Heart left ventricle (tissue), 16 donors: ENCODE measurements around the gene MYBPC2. TPM values are rescaled to one million over a fixed set of nuclear protein-coding genes. Genes with fewer than 3 reads are reported as not detected.

Experiments
- ATAC-seq, 4 donors: fragments of 200-7000 bp; cut with Tn5 transposase; one replicate each; pipeline ENCODE4 v1.9.1; 2020 to 2022; ENCODE audit warnings: moderate library complexity in 4 of 4, mild to moderate bottlenecking in 3 of 4, moderate number of reproducible peaks in 1 of 4
- DNase-seq, 5 donors: peaks; one replicate each; pipeline ENCODE4 v3.0.0-alpha.2; 2020
- H3K27ac ChIP-seq, 12 donors: fragments of 200-600 bp; sonication (generic) in 4 of 12; one replicate each; pipeline versions ENCODE4 v1.5.0 to v1.8.0; 2016 to 2022; ENCODE audit warnings: mild to moderate bottlenecking in 2 of 12
- H3K27me3 ChIP-seq, 9 donors: fragments of 200-600 bp; sonication (generic) in 2 of 9; one replicate each; pipeline versions ENCODE4 v1.5.1 to v1.8.0; 2016 to 2022; ENCODE audit warnings: mild to moderate bottlenecking in 3 of 9
- H3K36me3 ChIP-seq, 9 donors: fragments of 200-600 bp; sonication (generic) in 2 of 9; one replicate each; pipeline versions ENCODE4 v1.5.0 to v1.8.0; 2018 to 2022; ENCODE audit warnings: mild to moderate bottlenecking in 2 of 9
- H3K4me1 ChIP-seq, 12 donors: fragments of 200-600 bp; sonication (generic) in 4 of 12; one replicate each; pipeline versions ENCODE4 v1.5.0 to v1.8.0; 2016 to 2022; ENCODE audit warnings: mild to moderate bottlenecking in 3 of 12
- H3K4me3 ChIP-seq, 12 donors: fragments of 200-600 bp; sonication (generic) in 4 of 12; one replicate each; pipeline versions ENCODE4 v1.5.0 to v1.8.0; 2017 to 2022; ENCODE audit warnings: mild to moderate bottlenecking in 9 of 12, moderate library complexity in 4 of 12
- H3K9me3 ChIP-seq, 12 donors: fragments of 200-600 bp; sonication (generic) in 4 of 12; one replicate each; pipeline versions ENCODE4 v1.5.0 to v1.8.0; 2016 to 2022; ENCODE audit warnings: mild to moderate bottlenecking in 1 of 12
- POLR2A ChIP-seq, 2 donors: fragments of 450-650 bp; IDR thresholded peaks; one replicate each; pipeline ENCODE4 v1.6.1; 2017; ENCODE audit warnings: antibody characterized with exemption in 2 of 2, mild to moderate bottlenecking in 2 of 2, moderate library complexity in 2 of 2
- WGBS, 4 donors: extraction: QIAGEN DNeasy Blood & Tissue Kit in 2 of 4; methylation state at CpG; one replicate each; pipeline versions ENCODE4 v1.1.5 to v1.1.7; 2013 to 2018; 5-methylcytosine and 5-hydroxymethylcytosine counted together
- intact Hi-C, 10 donors: fragments of 100-400 bp; cut with DNase I; formaldehyde crosslinking; loops; one replicate each; pipeline versions ENCODE4 v1.11.1 to v1.14.2; 2022
- polyA plus RNA-seq, 2 donors: library from polyadenylated mRNA; stranded (reverse); fragments of 200-250 nt; gene quantifications; one replicate each; pipeline ENCODE4 v1.2.3, GENCODE V29; 2013
- total RNA-seq, 9 donors: library from RNA; depleted of rRNA in 2 of 9; stranded (reverse); fragments of >200 nt in 2 of 9; fragmentation: NEBNext Ultra II Directional in 3 of 9; extraction: Animal tissue kit (Norgen Biotek cat#: 25700) in 3 of 9; gene quantifications; one replicate each; pipeline versions ENCODE4 v1.1.0 to v1.2.4, GENCODE V29; 2016 to 2023
- TF ChIP-seq, protein P1 (sequence below), 12 donors: fragments of 200-600 bp; sonication (generic) in 4 of 12; IDR thresholded peaks; one replicate each; pipeline versions ENCODE4 v1.5.0 to v1.8.0; 2018 to 2022; ENCODE audit warnings: antibody characterized with exemption in 12 of 12, mild to moderate bottlenecking in 5 of 12
- donor health status: ischemic (EF 13 %, LVEDD 7.1; RV severe dilation, severe dysfunction).
- donor health status: healthy with polysubstance abuse.
- donor health status: DM: no; HTN: yes; CAD: no.
- donor health status: DM: no; HTN: no; CAD: no.
- donor health status: ischemic (EF 25% LVEDD 6.9; RV normal size, moderate dysfunction).
- donor health status: ischemic (EF 25% LVEDD 5.7; RV mildly dilated, moderate dysfunction).
- donor health status: healthy.
- donor health status: DM: yes; HTN: yes; CAD: no.
- donor health status: ischemic (EF 35%, LVEDD 5.7; RV mildly dilated, moderate dysfunction).
- donor health status: nonischemic (EF 11% LVEDD 7.7; RV severe dilation, severe dysfunction).
- donor health status: DM: yes; HTN: yes; CAD: no.
- donor health status: PGD.
- donor health status: ischemic (EF 29% LVEDD 5.4; RV normal size, mild dysfunction).
- donor health status: nonischemic (EF 23%, LVEDD 6.1; RV moderate dilation, normal function).

Gene MYBPC2
- total and polyA plus RNA-seq, 11 donors = 0.09 to 0.35 (median 0.28) TPM; not detected in 8

DNA sequence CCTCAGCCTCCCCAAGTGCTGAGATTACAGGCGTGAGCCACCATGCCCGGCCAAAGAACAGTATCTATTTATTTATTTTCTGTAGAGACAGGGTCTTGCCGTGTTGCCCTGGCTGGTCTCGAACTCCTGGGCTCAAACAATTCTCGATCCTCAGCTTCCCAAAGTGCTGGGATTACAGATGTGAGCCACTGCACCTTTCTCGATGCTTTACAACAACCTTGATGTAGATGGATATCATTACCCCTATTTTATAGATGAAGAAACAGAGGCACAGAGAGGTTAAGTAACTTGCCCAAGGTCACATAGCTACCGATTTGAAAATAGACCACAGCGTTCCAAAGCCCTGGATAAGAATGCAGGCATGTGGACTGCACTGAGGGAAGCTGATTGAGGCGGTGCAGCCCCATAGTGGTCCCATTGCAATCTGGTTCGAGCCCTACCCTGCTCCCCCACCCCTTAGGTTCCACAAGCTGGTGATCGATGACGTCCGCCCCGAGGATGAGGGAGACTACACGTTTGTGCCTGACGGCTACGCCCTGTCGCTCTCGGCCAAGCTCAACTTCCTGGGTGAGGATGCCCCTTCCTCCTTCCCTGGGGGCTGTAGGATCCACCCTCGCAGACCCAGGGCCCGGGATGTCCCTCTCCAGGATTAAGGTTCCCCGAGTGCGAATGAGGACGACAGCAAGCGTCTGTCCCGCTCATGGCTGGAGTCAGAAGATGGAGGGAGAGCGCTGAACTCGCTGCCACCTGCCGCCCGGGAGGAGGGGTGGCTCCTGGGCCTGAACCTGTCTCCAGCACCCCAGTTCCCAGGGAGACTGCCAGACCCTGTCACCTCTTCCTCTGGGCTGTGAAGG lies 17.9 kb downstream of the MYBPC2 start:
- 56 to 74% (median 63%) methylated on average over 23 to 30 of the region's 30 CpGs for WGBS, 4 donors
- no peak for DNase-seq

GRCh38 chr19:50451223-50451534 lies 18.5 kb downstream of the MYBPC2 start:
- ATAC-seq = no peak
- H3K27ac ChIP-seq = no peak overlapping the region
- no peak for DNase-seq

More for the DNA sequence above, 17.9 kb downstream of the MYBPC2 start:
- no peak for ATAC-seq
- TF ChIP-seq, protein P1, sequence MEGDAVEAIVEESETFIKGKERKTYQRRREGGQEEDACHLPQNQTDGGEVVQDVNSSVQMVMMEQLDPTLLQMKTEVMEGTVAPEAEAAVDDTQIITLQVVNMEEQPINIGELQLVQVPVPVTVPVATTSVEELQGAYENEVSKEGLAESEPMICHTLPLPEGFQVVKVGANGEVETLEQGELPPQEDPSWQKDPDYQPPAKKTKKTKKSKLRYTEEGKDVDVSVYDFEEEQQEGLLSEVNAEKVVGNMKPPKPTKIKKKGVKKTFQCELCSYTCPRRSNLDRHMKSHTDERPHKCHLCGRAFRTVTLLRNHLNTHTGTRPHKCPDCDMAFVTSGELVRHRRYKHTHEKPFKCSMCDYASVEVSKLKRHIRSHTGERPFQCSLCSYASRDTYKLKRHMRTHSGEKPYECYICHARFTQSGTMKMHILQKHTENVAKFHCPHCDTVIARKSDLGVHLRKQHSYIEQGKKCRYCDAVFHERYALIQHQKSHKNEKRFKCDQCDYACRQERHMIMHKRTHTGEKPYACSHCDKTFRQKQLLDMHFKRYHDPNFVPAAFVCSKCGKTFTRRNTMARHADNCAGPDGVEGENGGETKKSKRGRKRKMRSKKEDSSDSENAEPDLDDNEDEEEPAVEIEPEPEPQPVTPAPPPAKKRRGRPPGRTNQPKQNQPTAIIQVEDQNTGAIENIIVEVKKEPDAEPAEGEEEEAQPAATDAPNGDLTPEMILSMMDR (IDR thresholded peaks at IDR 0.05) = no peak
- TF ChIP-seq POLR2A (IDR thresholded peaks at IDR 0.05) = no peak
- Histone ChIP-seq H3K27ac (no peak overlapping the region), H3K4me3 (no peak overlapping the region), H3K4me1 (no peaks in the 10 kb centered on the region), H3K27me3 (peaks cover 0 to 16% (median 0%) of the 10 kb centered on the region in 9 donors), H3K9me3 (no peaks in the 10 kb centered on the region), H3K36me3 (no peaks in the 10 kb centered on the region)
- intact Hi-C loops = no loop called here

GRCh38 chr19:50453243-50453642 lies 20.6 kb downstream of the MYBPC2 start:
- ATAC-seq (no peak), DNase-seq (no peak)
- peaks cover 0 to 34% (median 9%) of the 10 kb centered on the region in 9 donors for H3K27me3 ChIP-seq
- no peak for TF ChIP-seq POLR2A (IDR thresholded peaks at IDR 0.05)
- TF ChIP-seq, protein P1 (IDR thresholded peaks at IDR 0.05) = no peak
- no peak overlapping the region for H3K4me3 ChIP-seq
- no peaks in the 10 kb centered on the region for H3K36me3 ChIP-seq
- intact Hi-C loops = no loop called here
- H3K27ac ChIP-seq = no peak overlapping the region
- H3K4me1 ChIP-seq = no peaks in the 10 kb centered on the region
- WGBS, 4 donors = 95 to 99% (median 98%) methylated on average over 3 of the region's 3 CpGs
- no peaks in the 10 kb centered on the region for H3K9me3 ChIP-seq

More at GRCh38 chr19:50451223-50451534, 18.5 kb downstream of the MYBPC2 start:
- Histone ChIP-seq H3K27me3 (peaks cover 0 to 16% (median 0%) of the 10 kb centered on the region in 9 donors), H3K9me3 (no peaks in the 10 kb centered on the region), H3K4me1 (no peaks in the 10 kb centered on the region), H3K4me3 (no peak overlapping the region), H3K36me3 (no peaks in the 10 kb centered on the region)
- WGBS, 4 donors = 31 to 49% (median 34%) methylated on average over 13 of the region's 13 CpGs
- intact Hi-C loops = no loop called here
- TF ChIP-seq, protein P1 (IDR thresholded peaks at IDR 0.05) = no peak
- no peak for TF ChIP-seq POLR2A (IDR thresholded peaks at IDR 0.05)

DNA sequence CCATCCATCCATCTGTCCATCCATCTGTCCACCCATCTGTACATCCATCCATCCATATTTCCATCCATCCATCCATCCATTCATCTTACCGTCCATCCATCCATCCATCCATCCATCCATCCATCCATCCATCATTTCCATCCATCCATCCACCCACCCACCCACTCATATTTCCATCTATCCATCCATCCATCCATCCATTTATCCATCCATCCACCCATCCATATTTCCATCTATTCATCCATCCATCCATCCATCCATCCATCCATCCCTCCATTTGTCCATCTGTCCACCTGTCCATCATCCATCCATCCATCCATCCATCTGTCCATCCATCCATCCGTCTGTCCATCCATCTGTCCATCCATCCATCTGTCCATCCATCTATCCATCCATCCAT lies 23.3 kb downstream of the MYBPC2 start:
- 66 to 87% (median 75%) methylated on average over 2 of the region's 2 CpGs for WGBS, 4 donors
- intact Hi-C loops = no loop called here

More for the DNA sequence above, 23.3 kb downstream of the MYBPC2 start:
- H3K27me3 ChIP-seq = peaks cover 3 to 44% (median 15%) of the 10 kb centered on the region in 9 donors
- H3K4me3 ChIP-seq = no peak overlapping the region
- ATAC-seq (no peak), DNase-seq (no peak)
- no peak overlapping the region for H3K27ac ChIP-seq
- TF ChIP-seq, protein P1 (IDR thresholded peaks at IDR 0.05) = no peak
- TF ChIP-seq POLR2A (IDR thresholded peaks at IDR 0.05) = no peak
- no peaks in the 10 kb centered on the region for H3K9me3 ChIP-seq
- no peaks in the 10 kb centered on the region for H3K36me3 ChIP-seq
- H3K4me1 ChIP-seq = no peaks in the 10 kb centered on the region
